NK-92 (cell line): ENCODE results near the gene KLHL35.
"Not testable (repeated sequence)": the region's sequence is repeated elsewhere in the genome, so short reads cannot be mapped to it uniquely, and the experiment has no call there.

ENCODE experiments used
- DNase-seq: peaks from one replicate; lab custom pipeline; 2025; ENCODE audit not compliant: unreplicated experiment; lab: John Stamatoyannopoulos, UW

KLHL35 gene

GRCh38 chr11:75426720-75427086 is 6.3 kb downstream of the KLHL35 start:
- DNase-seq, result no peak

DNA sequence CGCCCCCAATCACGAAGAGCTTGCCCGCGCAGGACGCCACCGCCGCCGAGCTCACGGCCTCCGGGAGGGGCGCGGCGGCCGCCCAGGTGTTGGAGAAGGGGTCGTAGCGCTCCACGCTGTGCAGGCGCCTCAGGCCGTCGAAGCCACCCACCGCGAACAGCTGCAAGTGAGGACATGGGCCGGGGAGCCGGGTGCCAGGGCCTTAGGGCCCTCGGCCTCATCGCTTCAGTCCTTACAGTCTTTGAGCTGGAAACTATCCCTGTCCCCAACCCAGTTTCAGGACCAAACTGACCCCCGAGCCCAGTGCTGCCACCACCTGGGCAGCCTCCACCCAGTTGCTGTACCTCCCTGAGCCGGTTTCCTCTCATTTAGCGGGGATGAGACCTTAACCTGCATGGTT is 7.6 kb downstream of the KLHL35 start:
- DNase-seq, result no peak

GRCh38 chr11:75424396-75424795 is 8.6 kb downstream of the KLHL35 start:
- no peak for DNase-seq

- DNase-seq, result no peak
Observed at GRCh38 chr11:75423721-75424120, 9.3 kb downstream of the KLHL35 start.

DNA sequence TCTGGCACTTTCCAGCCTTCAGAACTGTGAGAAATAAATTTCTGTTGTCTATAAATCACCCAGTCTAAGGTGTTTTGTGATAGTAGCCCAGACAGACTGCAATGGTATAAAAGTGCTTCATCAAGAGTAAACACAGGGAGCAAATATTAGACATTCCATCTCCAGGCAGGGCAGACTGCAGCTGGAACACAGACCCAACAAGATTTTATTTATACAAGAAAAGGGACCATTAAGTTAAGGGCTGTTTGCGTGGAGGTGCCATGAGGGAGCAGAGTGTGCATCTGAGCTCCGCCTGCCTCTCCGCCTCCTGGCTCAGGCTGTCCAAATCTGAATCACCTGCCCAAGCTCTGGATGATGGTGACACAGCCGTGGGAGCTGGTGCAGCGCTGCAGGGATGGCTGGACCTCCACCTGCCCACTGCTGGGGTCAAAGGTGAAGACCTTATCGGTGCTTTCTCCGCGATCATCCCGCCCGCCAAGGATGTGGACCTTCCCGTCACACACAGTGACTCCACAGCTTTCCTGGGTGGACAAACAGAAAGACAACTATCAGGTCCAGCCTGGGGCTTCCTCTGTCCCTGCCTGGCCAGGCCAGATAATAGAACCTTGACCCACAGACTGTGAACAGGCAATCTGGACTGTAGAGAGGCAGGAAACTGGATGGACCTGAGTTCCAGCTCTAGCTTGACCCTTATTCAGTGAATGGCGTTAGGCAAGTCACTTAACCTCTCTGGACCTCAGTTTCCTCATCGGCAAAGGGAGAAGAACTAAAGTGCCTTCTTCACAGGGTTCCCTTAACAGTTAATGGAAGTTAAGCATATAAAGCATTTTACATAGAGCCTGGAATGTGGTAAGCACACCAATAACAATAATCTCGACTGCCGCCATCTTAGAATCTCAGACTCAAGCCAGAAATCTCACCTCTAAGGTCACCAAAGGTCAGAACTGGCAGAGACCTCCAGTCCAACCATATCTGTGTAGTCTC is 10.5 kb downstream of the KLHL35 start:
- no peak for DNase-seq

- DNase-seq, result no peak
Observed at GRCh38 chr11:75421902-75422247, 11.1 kb downstream of the KLHL35 start.

DNA sequence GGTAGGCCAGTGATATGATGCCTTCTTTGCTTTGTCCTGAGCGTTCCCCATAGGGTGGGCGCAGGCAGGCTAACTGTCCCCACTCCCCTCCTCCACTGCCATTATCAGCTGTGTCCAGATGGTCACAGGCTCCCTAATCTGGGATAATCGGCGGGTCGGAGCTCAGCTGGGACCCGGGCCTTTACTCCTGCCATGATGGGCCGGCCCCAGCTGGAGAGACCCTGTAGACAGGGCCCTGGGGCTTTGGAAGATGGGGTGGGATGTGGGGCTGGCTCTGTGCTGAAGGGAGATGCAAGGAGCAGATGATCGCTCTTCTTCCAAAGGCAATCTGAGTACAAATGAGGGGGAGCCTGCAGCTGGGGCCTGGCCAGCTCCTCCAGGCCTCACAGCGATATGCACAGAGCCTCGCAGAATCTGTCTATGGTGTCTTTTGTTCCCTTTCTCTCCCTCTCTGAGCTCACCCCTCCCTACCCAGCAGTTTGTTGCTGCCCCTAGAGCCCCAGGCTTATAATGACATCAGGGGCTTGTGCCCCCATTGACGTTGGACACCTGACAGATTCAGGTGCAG is 11.9 kb downstream of the KLHL35 start:
- DNase-seq, result no peak

DNA sequence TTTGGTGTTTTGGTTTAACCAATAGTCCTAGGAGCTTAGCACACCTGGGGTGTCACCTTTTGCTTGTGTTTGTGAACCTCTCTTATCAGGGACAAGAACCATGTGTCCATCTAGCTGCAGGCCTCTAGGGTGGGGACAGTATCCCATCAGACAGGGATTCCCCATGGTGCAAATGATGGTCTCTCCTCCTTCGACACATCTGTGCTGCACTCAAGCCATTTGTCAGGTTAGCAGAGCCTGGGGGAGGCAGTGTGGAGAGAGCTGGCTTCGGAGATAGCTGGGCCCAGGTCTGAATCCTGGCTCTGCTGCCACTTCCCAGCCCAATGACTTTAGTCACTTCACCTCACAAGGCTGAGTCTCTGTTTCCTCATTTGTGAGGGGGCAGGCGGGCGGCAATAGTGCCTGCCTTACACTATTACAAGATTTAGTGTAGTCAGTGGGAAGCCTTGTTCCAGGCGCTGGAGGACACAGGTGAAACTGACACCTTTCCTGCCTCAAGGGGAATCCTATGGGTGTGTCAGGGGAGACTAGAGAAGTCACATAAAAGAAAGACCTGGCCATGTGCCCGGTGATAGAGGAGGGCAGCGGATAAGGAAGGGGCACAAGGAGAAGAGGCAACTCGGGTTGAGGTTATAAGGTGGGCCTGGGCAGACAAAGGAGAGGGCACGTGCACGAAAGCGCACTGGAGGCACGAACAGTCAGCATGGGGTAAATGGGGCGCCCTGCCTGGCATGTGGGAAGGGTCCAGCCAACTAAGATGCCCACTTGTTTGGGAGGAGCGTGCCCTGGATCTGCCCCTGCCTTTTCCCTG is 12.6 kb downstream of the KLHL35 start:
- no peak for DNase-seq

DNA sequence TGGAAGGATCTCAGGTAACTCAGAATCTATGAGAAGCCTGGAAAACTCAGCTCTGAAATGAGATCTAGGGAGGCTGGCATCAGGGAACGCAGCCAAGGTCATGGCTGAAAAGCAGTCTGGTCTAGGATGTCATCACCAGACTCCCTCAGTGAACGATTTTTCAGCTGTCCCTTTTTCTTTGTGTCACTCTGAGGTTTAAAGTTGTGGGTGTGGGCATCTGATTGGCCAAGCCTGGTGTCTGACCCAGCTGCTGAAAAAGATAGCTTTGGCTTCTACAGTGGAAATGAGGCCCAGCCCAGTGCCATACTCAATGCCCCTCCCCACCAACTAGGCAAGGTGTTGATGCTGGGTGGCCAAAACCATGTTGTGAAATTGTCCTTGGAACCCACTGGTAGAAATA is 19.1 kb downstream of the KLHL35 start:
- no peak for DNase-seq

DNA sequence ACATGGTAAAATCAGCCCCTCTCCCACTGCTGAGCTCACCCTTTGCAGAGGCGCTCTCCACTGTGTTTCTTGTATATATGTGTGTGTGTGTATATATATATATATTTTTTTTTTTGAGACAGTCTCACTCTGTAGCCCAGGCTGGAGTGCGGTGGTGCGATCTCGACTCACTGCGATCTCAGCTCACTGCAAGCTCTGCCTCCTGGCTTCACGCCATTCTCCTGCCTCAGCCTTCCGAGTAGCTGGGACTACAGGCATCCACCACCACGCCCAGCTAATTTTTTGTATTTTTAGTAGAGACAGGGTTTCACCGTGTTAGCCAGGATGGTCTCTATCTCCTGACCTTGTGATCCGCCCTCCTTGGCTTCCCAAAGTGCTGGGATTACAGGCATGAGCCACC is 19.9 kb downstream of the KLHL35 start:
- DNase-seq, result not testable (repeated sequence)

- DNase-seq, result not testable (repeated sequence)
Observed at GRCh38 chr11:75409971-75410370, 23.0 kb downstream of the KLHL35 start.

DNA sequence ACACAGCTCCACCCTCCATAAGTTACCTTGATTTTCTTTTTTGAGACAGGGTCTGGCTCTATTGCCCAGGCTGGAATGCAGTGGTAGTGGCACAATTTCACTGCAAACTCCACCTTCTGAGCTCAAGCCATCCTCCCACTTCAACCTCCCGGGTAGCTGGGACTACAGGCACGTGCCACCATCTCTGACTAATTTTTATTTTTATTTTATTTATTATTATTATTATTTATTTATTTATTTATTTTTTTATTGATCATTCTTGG is 24.1 kb downstream of the KLHL35 start:
- DNase-seq, result no peak

DNA sequence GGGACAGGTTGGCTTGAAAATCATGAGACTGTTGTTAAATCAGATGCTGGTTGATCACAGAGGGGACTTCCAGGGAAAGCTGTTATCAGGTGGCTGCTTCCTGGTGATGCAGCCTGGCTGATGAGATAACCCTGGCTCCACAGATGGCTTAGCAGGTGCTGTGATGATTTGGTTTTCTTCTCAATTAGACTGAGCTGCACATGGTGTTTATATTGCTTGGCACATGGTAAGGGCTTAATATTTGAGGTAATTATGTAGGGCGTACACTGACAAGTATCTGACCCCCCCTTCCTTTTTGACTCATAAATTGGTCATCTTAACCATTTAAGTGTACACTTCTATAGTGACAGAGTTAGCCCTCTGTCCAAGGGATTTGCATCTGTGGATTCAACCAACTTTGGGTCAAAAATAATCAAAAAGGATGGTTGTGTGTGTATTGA is 26.6 kb downstream of the KLHL35 start:
- no peak for DNase-seq

GRCh38 chr11:75403983-75404658 is 28.9 kb downstream of the KLHL35 start:
- no peak for DNase-seq

- DNase-seq, result no peak
Observed at GRCh38 chr11:75403037-75403436, 30.0 kb downstream of the KLHL35 start.

GRCh38 chr11:75402002-75402773 is 30.8 kb downstream of the KLHL35 start:
- no peak for DNase-seq

DNA sequence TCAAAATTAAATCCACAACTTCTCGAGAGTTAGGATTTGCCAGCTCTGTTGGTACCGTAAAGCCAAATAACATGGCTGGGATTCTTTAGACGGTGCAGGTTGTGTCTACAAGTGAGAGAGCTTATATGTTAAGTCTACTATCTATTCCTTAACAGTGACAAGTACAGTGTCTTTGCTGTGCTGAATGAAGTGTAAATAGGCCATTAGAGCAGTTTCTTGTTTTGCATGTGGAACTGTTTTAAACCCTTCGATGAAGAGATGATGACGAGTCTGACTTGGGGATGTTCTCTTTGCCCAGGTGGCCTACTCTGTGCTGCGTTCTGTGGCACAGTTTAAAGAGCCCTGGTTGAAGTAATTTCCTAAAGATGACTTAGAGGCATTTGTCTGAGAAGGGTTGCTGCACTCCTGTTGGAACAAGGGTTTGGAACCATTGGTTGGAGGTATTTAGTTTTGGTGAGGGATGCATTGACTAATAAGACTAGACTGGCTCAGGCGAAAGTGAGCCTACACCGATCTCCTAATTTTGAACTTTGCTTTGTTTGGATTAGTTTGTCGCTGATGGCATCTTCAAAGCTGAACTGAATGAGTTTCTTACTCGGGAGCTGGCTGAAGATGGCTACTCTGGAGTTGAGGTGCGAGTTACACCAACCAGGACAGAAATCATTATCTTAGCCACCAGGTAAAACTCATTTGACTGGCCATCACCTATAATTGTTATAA is 32.7 kb downstream of the KLHL35 start:
- DNase-seq, result no peak

GRCh38 chr11:75399344-75400145 is 33.5 kb downstream of the KLHL35 start, which contains the start of gene RPS3:
Gene RPS3, plus strand, starts transcription at chr11:75399518. Its CDS starts 30 bp downstream, at chr11:75399548.
- no peak for DNase-seq

- no peak for DNase-seq
Observed at GRCh38 chr11:75398906-75399305, 34.1 kb downstream of the KLHL35 start.
